ENCODE results near the gene THEMIS.

DNA sequence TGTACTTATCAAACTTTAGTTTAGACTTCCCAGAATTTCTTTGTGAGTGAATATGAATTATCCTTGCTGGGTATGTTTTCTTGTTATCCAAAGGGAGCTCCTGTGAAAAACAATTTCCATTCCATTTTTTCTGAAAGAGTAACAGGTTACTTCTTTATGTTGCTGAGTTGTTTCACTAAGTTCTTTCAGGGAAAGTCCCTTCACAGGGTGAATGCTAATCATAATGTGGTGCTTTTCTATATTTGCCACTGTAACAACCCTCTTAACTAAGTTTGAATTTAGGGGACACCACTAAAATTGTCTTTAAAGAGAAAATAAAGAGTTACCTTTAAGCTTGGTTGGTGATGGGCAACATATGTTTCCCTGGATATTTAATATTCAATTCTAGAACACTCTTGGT lies 79.4 kb downstream of the THEMIS start:
- TF ChIP-seq CTCF (IDR thresholded peaks at IDR 0.05; ENCODE audit: low read depth, low read length, poor library complexity, severe bottlenecking) = no peak
- no peak for TF ChIP-seq EZH2phosphoT487 (IDR thresholded peaks at IDR 0.05; ENCODE audit: borderline replicate concordance, low read length)
